ENCODE measurements around the gene NKX6-2. TPM values are rescaled to one million over a fixed set of nuclear protein-coding genes. Genes with fewer than 3 reads are reported as not detected.
"Not testable (repeated sequence)": the region's sequence is repeated elsewhere in the genome, so short reads cannot be mapped to it uniquely, and the experiment has no call there.

Gene NKX6-2
- total RNA-seq (2014; rRNA removed; shearing (Covaris generic); ENCODE audit: low replicate concordance): not detected in 2 replicates

DNA sequence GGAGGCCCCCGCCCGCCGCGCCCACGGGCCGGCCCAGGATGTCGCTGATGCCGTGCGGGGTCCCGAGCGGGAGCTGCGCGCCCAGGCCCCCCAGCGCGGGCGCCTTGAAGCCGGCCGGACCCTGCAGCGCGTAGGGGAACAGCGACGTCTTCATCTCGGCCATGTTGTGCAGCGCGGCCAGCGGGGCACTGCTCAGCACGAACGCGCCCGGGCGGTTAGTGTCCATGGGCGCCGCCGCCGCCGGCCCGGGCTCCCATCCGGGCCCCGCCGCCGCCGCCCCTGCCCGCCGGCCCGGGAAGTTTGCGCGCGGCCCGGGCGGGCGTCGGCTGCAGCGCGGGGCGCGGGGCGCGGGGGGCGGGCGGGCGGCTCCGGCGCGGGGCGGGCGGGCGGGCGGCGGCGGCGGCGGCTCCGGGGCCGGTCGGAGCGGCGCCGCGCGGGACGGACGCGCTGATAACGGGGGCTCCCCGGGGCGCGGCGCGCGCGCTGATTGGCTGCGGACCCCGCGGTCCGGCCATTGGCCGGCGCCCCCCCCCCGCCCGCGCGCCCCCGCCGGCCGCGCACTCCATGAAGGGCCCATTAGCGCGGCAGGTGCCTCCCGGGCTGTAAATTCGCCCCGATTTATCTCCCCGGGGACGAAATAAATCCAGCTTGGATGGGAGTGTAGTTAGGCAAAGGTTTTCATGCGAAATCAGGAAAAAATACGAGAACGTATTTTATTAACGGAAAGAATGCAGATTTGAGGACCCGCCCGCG is at the start of gene NKX6-2:
Gene NKX6-2, minus strand, starts transcription at position 425 of the 753 bp plus-strand sequence. Its CDS starts 199 bp downstream, at position 226.
- in situ Hi-C loops (cut with HindIII; ENCODE audit: low pct_unique_long_range_greater_than_20kb, low sequenced_read_pairs): no loop called here
- DNase-seq (ENCODE audit: low read depth): no peak

- in situ Hi-C loops (cut with HindIII; ENCODE audit: low pct_unique_long_range_greater_than_20kb, low sequenced_read_pairs): no loop called here
- DNase-seq (ENCODE audit: low read depth): no peak
These were observed 49.2 kb upstream of the NKX6-2 start for GRCh38 chr10:132834891-132835847.

GRCh38 chr10:132834311-132834761 is 48.4 kb upstream of the NKX6-2 start:
- DNase-seq (ENCODE audit: low read depth): no peak
- in situ Hi-C loops (cut with HindIII; ENCODE audit: low pct_unique_long_range_greater_than_20kb, low sequenced_read_pairs): no loop called here

- no peak for DNase-seq (ENCODE audit: low read depth)
- in situ Hi-C loops (cut with HindIII; ENCODE audit: low pct_unique_long_range_greater_than_20kb, low sequenced_read_pairs): no loop called here
These were observed 47.6 kb upstream of the NKX6-2 start for GRCh38 chr10:132833421-132834111.

DNA sequence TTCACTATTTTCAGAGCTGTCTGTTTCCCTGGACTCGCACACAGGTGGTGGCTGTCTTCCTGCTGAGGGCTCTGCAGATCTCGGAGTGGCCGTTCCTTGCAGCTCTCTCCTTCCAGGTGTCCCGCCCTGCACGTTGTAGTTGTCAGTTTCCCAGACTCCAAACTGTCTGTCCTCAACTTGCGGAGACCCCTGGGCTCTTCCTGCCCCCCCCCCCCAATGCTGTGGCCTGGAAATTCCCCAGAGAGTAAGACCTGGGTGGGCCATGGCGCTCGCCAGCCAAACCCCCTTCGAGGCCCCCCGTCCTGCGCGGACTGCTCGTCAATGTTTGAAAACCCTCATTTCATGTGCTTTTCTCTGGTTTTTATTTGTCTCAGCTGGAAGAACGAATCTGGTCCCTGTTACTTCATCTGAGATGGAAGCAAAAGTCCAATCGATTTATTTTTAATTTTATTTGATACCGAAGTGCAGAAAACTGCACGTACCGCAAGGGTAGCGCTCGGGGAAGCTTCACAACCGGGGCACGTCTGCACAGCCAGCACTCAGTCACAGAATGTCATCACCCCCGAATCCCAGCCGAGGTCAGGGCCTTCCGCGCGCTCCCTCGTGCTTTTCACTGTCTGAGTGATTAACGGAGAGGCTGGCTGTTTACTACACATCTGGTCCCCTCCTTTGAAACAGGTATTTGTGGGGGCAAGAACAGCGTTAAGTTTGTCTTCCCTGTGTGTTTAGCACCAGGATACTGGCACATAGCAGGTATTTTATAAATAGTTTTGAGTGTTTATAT is 46.4 kb upstream of the NKX6-2 start:
- DNase-seq (ENCODE audit: low read depth): no peak
- in situ Hi-C loops (cut with HindIII; ENCODE audit: low pct_unique_long_range_greater_than_20kb, low sequenced_read_pairs): no loop called here

DNA sequence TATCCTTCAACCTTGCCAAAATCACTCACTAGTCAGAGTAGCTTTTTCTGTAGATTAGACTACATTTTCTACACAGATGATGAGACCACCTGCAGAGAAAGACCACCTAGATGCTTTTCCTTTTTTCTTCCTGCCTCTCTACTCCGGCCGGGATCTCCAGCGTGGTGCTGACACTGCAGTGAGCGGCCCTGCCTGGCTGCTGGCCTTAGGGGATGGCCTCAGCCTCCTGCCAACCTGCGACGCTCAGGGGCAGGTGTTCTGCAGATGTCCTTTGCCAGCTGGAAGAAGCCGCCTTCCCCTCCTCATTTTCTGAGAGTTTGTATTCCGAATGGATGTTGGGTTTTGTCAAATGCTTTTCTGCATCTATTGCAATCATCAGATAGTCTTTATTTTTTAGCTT is 43.5 kb upstream of the NKX6-2 start:
- DNase-seq (ENCODE audit: low read depth): no peak
- in situ Hi-C loops (cut with HindIII; ENCODE audit: low pct_unique_long_range_greater_than_20kb, low sequenced_read_pairs): no loop called here

DNA sequence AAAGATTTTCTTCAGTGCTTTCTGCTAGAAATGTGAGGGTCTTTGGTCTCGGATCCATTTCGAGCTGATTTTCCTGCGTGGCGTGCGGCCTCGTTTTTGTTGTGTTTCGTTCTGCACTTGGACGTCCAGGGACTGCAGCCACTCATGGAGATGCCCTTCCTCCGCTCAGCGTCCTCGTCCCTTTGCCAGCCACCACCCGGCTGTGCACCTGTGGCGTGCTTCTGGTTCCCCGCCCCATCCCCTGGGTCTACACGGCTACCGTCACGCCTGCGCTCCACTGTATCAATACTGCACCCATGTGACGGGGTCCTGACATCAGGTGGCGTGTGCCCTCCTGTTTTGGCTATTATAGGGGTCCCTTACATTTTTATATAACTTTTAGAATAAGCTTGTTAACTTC is 42.7 kb upstream of the NKX6-2 start:
- in situ Hi-C loops (cut with HindIII; ENCODE audit: low pct_unique_long_range_greater_than_20kb, low sequenced_read_pairs): no loop called here

GRCh38 chr10:132827861-132828539 is 42.1 kb upstream of the NKX6-2 start:
- in situ Hi-C loops (cut with HindIII; ENCODE audit: low pct_unique_long_range_greater_than_20kb, low sequenced_read_pairs): no loop called here
- DNase-seq (ENCODE audit: low read depth): no peak

More for the DNA sequence above, 42.7 kb upstream of the NKX6-2 start:
- DNase-seq (ENCODE audit: low read depth): no peak

DNA sequence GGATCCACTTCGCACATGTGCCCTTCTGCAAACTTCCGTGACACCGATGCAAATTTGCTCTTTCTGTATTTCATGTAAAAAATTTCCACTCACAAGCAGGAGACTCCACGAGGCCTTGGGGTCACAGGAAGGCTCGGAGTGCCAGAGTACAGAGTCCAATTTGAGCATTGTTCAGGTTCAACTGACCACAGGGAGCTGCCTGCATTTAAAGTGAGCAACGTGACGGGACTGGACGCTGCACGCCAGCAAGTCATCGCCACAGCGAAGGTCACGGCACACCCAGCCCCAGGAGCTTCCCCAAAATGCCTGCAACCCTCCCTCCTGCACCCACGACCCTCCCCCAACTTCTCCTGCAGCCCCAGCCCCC is 41.5 kb upstream of the NKX6-2 start:
- DNase-seq (ENCODE audit: low read depth): no peak
- in situ Hi-C loops (cut with HindIII; ENCODE audit: low pct_unique_long_range_greater_than_20kb, low sequenced_read_pairs): no loop called here

DNA sequence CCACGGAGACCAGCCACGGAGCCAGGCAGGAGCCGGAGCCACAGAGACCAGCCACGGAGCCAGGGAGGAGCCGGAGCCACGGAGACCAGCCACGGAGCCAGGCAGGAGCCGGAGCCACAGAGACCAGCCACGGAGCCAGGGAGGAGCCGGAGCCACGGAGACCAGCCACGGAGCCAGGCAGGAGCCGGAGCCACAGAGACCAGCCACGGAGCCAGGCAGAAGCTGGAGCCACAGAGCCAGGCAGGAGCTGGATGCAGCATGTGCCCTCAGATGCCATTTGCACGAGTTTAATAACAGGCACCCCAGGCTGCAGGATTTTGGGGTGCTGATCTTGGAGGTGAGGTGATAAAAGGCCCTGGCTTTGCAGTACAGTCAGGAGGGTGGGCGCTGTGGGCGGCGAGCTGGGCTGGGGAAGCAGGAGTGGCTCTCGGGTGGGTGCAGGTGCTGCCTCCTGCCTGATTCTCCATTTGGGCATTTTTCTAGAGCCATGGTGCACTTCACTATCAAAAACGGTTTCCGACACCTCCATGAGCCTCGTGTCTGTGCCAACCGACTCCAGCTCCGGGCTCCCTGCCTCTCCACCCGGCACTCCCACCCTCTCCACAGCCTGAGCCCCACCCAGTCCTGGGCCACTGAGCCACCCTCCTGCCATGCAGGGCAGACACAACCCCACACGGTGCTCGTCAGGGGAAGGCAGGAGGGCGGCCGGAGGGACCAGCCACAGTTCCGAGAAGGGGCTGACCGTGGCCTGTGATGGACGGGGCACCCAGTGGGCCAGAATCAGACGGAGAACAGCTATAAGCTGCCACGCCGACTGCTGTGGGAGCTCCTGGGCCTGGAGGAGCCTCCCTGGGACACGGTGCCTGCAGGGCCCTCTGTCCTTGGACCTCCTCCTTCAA is 40.8 kb upstream of the NKX6-2 start:
- DNase-seq (ENCODE audit: low read depth): no peak
- in situ Hi-C loops (cut with HindIII; ENCODE audit: low pct_unique_long_range_greater_than_20kb, low sequenced_read_pairs): no loop called here

- DNase-seq (ENCODE audit: low read depth); in situ Hi-C loops (cut with HindIII; ENCODE audit: low pct_unique_long_range_greater_than_20kb, low sequenced_read_pairs): not testable (repeated sequence)
These were observed 40.0 kb upstream of the NKX6-2 start for GRCh38 chr10:132825783-132826523.

DNA sequence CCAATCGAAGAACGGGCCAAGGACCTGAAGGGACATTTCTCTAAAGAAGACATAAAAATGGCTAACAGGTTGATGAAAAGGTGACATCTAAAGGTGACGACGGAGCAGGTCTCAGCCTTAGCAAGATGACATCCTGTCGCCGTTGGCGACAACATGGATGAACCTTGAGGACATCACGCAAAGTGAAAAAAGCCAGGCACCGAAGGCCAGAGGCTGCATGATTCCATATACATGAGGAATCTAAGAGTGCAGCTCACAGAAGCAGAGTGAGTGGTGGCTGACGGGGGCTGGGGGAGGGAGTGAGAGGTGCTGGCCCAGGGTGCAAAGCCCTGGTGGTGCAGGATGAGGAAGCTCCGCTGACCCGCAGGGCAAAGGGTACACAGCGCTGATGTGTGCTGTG is 34.1 kb upstream of the NKX6-2 start:
- no peak for DNase-seq (ENCODE audit: low read depth)
- in situ Hi-C loops (cut with HindIII; ENCODE audit: low pct_unique_long_range_greater_than_20kb, low sequenced_read_pairs): no loop called here

DNA sequence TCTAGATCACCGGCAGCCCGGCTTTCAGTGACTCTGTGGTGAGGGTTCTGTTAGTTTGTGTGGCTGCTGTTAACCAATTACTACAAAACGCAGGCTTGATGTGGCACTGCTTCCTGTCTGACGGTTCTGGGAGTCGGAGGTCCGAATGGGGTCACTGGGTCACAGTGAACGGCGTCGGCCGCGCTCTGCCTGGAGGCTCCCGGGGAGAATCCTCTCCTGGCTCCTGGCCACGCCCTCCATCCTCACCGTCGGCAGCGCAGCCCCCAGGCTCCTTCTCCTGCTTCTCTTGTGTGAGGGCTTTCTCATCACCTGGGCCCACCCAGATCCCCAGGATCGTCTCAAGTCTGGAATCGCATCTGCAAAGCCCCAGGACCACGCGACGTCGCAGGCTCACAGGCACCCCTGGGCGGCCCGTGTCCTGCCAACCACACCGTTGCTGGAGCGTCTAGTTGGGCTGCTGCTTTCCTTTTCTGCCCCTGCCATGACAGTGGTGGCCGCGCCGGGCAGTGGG is 31.8 kb upstream of the NKX6-2 start:
- DNase-seq (ENCODE audit: low read depth): no peak
- in situ Hi-C loops (cut with HindIII; ENCODE audit: low pct_unique_long_range_greater_than_20kb, low sequenced_read_pairs): no loop called here

DNA sequence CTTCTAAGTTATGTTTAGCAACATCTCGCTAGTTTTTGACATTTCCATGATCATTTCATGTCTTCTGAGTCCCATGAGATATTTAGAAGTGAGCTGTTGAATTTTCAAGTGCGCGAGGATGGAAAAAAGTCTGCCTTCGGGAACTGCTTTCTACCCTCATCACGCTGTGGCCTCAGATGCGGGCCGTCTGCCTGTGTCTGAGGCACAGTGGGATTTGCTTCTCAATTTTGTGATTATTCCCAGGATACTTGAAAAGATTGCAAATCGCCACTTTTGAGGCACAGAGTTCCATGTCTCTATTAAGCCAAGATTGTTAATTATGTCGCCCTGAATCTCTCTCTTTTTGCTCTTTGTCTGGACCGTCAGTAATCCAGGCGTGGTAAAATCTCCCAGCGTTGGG is 30.8 kb upstream of the NKX6-2 start:
- DNase-seq (ENCODE audit: low read depth): no peak
- in situ Hi-C loops (cut with HindIII; ENCODE audit: low pct_unique_long_range_greater_than_20kb, low sequenced_read_pairs): no loop called here

GRCh38 chr10:132815168-132815857 is 29.4 kb upstream of the NKX6-2 start:
- no peak for DNase-seq (ENCODE audit: low read depth)
- in situ Hi-C loops (cut with HindIII; ENCODE audit: low pct_unique_long_range_greater_than_20kb, low sequenced_read_pairs): no loop called here

Measured in Caki2 (cell line).